ENCODE measurements around the gene SCIN.

DNA sequence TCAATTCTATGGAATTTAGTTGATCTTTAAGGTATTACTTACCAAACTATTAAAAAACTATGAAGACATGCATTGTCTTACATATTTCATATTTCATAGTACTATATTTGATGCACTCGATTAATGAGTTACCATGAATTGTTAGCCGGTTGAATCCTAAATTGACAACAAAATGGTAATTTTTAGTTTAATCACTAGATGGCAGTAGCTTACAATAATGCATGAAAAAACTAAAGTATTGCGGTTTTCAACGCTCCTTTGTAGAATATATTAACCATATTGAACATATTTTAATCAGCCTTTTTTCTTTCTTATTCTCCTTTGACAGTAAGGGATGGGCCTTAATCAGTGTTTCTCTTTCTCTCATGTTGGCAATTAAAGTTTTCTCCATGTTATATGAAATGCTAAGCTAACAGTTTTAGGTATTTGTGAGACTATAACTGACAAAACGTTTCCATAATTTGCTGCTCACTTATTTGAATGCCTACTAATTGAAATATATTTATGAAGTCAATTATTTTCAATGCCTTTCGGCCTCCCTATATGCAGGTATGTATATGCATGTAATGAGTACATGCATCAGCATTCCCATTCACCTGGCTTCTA lies 68.4 kb downstream of the SCIN start:
- TF ChIP-seq, protein P1, sequence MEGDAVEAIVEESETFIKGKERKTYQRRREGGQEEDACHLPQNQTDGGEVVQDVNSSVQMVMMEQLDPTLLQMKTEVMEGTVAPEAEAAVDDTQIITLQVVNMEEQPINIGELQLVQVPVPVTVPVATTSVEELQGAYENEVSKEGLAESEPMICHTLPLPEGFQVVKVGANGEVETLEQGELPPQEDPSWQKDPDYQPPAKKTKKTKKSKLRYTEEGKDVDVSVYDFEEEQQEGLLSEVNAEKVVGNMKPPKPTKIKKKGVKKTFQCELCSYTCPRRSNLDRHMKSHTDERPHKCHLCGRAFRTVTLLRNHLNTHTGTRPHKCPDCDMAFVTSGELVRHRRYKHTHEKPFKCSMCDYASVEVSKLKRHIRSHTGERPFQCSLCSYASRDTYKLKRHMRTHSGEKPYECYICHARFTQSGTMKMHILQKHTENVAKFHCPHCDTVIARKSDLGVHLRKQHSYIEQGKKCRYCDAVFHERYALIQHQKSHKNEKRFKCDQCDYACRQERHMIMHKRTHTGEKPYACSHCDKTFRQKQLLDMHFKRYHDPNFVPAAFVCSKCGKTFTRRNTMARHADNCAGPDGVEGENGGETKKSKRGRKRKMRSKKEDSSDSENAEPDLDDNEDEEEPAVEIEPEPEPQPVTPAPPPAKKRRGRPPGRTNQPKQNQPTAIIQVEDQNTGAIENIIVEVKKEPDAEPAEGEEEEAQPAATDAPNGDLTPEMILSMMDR (conservative IDR thresholded peaks at IDR 0.05; ENCODE audit: low read length), result peak; percentile 85
- no peak for TF ChIP-seq EZH2phosphoT487 (IDR thresholded peaks at IDR 0.05; ENCODE audit: borderline replicate concordance, low read depth, low read length)
